A549 (cell line): ENCODE data around the gene MEGF10.

Experiments used
- EP300 ChIP-seq, 2 experiments: fragments of >200 bp; sonication (Bioruptor Twin); formaldehyde crosslinking; IDR thresholded peaks; 2 replicates in 1 of 2; 3 replicates in 1 of 2; pipeline ENCODE4 v1.6.1; 2016 to 2017
- KDM1A ChIP-seq: fragments of 200-600 bp; sonication (generic); IDR thresholded peaks from 2 replicates; pipeline ENCODE4 v1.6.1; 2016; ENCODE audit warnings: low read depth, mild to moderate bottlenecking
- POLR2A ChIP-seq: IDR thresholded peaks from 2 replicates; pipeline ENCODE4 v1.6.1; 2012; ENCODE audit warnings: mild to moderate bottlenecking, low read length
- RAD21 ChIP-seq, 2 experiments: fragments of >200 bp in 1 of 2; sonication (Bioruptor Twin) in 1 of 2; formaldehyde crosslinking in 1 of 2; IDR thresholded peaks in 1 of 2; conservative IDR thresholded peaks in 1 of 2; 2 replicates in 1 of 2; 3 replicates in 1 of 2; pipeline ENCODE4 v1.6.1; 2012 to 2018; ENCODE audit warnings: inconsistent platforms in 1 of 2

- TF ChIP-seq POLR2A (no peak), RAD21 (conservative IDR thresholded peaks at IDR 0.05 in 1 of 2, IDR thresholded peaks at IDR 0.05 in 1 of 2) (no peak), KDM1A (no peak), EP300 (IDR thresholded peaks at IDR 0.05) (no peak)
Observed at GRCh38 chr5:127338501-127338900, 47.9 kb downstream of the MEGF10 start.
